Measurements from ENCODE around the gene CXorf49.
"Not testable (repeated sequence)": the region's sequence is repeated elsewhere in the genome, so short reads cannot be mapped to it uniquely, and the experiment has no call there.

Gene CXorf49

GRCh38 chrX:71714064-71714463, 4.0 kb downstream of the CXorf49 start:
- not testable (repeated sequence) for H3K4me3 ChIP-seq (ENCODE audit: insufficient read depth, low read depth, low read length, poor library complexity, severe bottlenecking); H3K27me3 ChIP-seq (replicated peaks; ENCODE audit: control insufficient read depth, insufficient read depth, low read length, poor library complexity, severe bottlenecking); H3K4me1 ChIP-seq (ENCODE audit: control insufficient read depth, insufficient read depth, low read length, poor library complexity, severe bottlenecking); H3K36me3 ChIP-seq (ENCODE audit: control insufficient read depth, insufficient read depth, low read length); DNase-seq; H3K27ac ChIP-seq (ENCODE audit: insufficient read depth, low read length, poor library complexity, severe bottlenecking); H3K9me3 ChIP-seq (ENCODE audit: control insufficient read depth, low read length)

- H3K36me3 ChIP-seq (ENCODE audit: control insufficient read depth, insufficient read depth, low read length); H3K27ac ChIP-seq (ENCODE audit: insufficient read depth, low read length, poor library complexity, severe bottlenecking); H3K9me3 ChIP-seq (ENCODE audit: control insufficient read depth, low read length); H3K27me3 ChIP-seq (replicated peaks; ENCODE audit: control insufficient read depth, insufficient read depth, low read length, poor library complexity, severe bottlenecking); DNase-seq; H3K4me3 ChIP-seq (ENCODE audit: insufficient read depth, low read depth, low read length, poor library complexity, severe bottlenecking); H3K4me1 ChIP-seq (ENCODE audit: control insufficient read depth, insufficient read depth, low read length, poor library complexity, severe bottlenecking): not testable (repeated sequence)
Measured at GRCh38 chrX:71702853-71703252, 15.2 kb downstream of the CXorf49 start.

- not testable (repeated sequence) for H3K36me3 ChIP-seq (ENCODE audit: control insufficient read depth, insufficient read depth, low read length); H3K27ac ChIP-seq (ENCODE audit: insufficient read depth, low read length, poor library complexity, severe bottlenecking); H3K9me3 ChIP-seq (ENCODE audit: control insufficient read depth, low read length); H3K4me3 ChIP-seq (ENCODE audit: insufficient read depth, low read depth, low read length, poor library complexity, severe bottlenecking); H3K4me1 ChIP-seq (ENCODE audit: control insufficient read depth, insufficient read depth, low read length, poor library complexity, severe bottlenecking); DNase-seq; H3K27me3 ChIP-seq (replicated peaks; ENCODE audit: control insufficient read depth, insufficient read depth, low read length, poor library complexity, severe bottlenecking)
Measured at GRCh38 chrX:71699023-71699344, 19.1 kb downstream of the CXorf49 start.

GRCh38 chrX:71698299-71699022, 19.6 kb downstream of the CXorf49 start:
- H3K27ac ChIP-seq (ENCODE audit: insufficient read depth, low read length, poor library complexity, severe bottlenecking); H3K27me3 ChIP-seq (replicated peaks; ENCODE audit: control insufficient read depth, insufficient read depth, low read length, poor library complexity, severe bottlenecking); H3K4me1 ChIP-seq (ENCODE audit: control insufficient read depth, insufficient read depth, low read length, poor library complexity, severe bottlenecking); DNase-seq; H3K9me3 ChIP-seq (ENCODE audit: control insufficient read depth, low read length); H3K4me3 ChIP-seq (ENCODE audit: insufficient read depth, low read depth, low read length, poor library complexity, severe bottlenecking); H3K36me3 ChIP-seq (ENCODE audit: control insufficient read depth, insufficient read depth, low read length): not testable (repeated sequence)

- not testable (repeated sequence) for H3K36me3 ChIP-seq (ENCODE audit: control insufficient read depth, insufficient read depth, low read length); DNase-seq
Measured at GRCh38 chrX:71697466-71698298, 20.4 kb downstream of the CXorf49 start.

GRCh38 chrX:71696641-71697465, 21.2 kb downstream of the CXorf49 start:
- H3K4me3 ChIP-seq (ENCODE audit: insufficient read depth, low read depth, low read length, poor library complexity, severe bottlenecking); H3K9me3 ChIP-seq (ENCODE audit: control insufficient read depth, low read length); H3K36me3 ChIP-seq (ENCODE audit: control insufficient read depth, insufficient read depth, low read length); H3K27me3 ChIP-seq (replicated peaks; ENCODE audit: control insufficient read depth, insufficient read depth, low read length, poor library complexity, severe bottlenecking); DNase-seq; H3K27ac ChIP-seq (ENCODE audit: insufficient read depth, low read length, poor library complexity, severe bottlenecking); H3K4me1 ChIP-seq (ENCODE audit: control insufficient read depth, insufficient read depth, low read length, poor library complexity, severe bottlenecking): not testable (repeated sequence)

More at GRCh38 chrX:71697466-71698298, 20.4 kb downstream of the CXorf49 start:
- H3K9me3 ChIP-seq (ENCODE audit: control insufficient read depth, low read length); H3K4me3 ChIP-seq (ENCODE audit: insufficient read depth, low read depth, low read length, poor library complexity, severe bottlenecking); H3K27ac ChIP-seq (ENCODE audit: insufficient read depth, low read length, poor library complexity, severe bottlenecking); H3K4me1 ChIP-seq (ENCODE audit: control insufficient read depth, insufficient read depth, low read length, poor library complexity, severe bottlenecking); H3K27me3 ChIP-seq (replicated peaks; ENCODE audit: control insufficient read depth, insufficient read depth, low read length, poor library complexity, severe bottlenecking): not testable (repeated sequence)

- H3K36me3 ChIP-seq (ENCODE audit: control insufficient read depth, insufficient read depth, low read length): no peaks in the 10 kb centered on the region
- H3K27me3 ChIP-seq (replicated peaks; ENCODE audit: control insufficient read depth, insufficient read depth, low read length, poor library complexity, severe bottlenecking): no peaks in the 10 kb centered on the region
- no peaks in the 10 kb centered on the region for H3K4me1 ChIP-seq (ENCODE audit: control insufficient read depth, insufficient read depth, low read length, poor library complexity, severe bottlenecking)
- no peak overlapping the region for H3K4me3 ChIP-seq (ENCODE audit: insufficient read depth, low read depth, low read length, poor library complexity, severe bottlenecking)
- DNase-seq: no peak
- no peaks in the 10 kb centered on the region for H3K9me3 ChIP-seq (ENCODE audit: control insufficient read depth, low read length)
- no peak overlapping the region for H3K27ac ChIP-seq (ENCODE audit: insufficient read depth, low read length, poor library complexity, severe bottlenecking)
Measured at GRCh38 chrX:71679575-71680207, 38.4 kb downstream of the CXorf49 start.

GRCh38 chrX:71677195-71677594, 40.9 kb downstream of the CXorf49 start:
- H3K27me3 ChIP-seq (replicated peaks; ENCODE audit: control insufficient read depth, insufficient read depth, low read length, poor library complexity, severe bottlenecking); H3K4me3 ChIP-seq (ENCODE audit: insufficient read depth, low read depth, low read length, poor library complexity, severe bottlenecking); DNase-seq; H3K27ac ChIP-seq (ENCODE audit: insufficient read depth, low read length, poor library complexity, severe bottlenecking); H3K4me1 ChIP-seq (ENCODE audit: control insufficient read depth, insufficient read depth, low read length, poor library complexity, severe bottlenecking); H3K9me3 ChIP-seq (ENCODE audit: control insufficient read depth, low read length); H3K36me3 ChIP-seq (ENCODE audit: control insufficient read depth, insufficient read depth, low read length): not testable (repeated sequence)

GRCh38 chrX:71676068-71676795, 41.9 kb downstream of the CXorf49 start:
- not testable (repeated sequence) for H3K36me3 ChIP-seq (ENCODE audit: control insufficient read depth, insufficient read depth, low read length); H3K4me3 ChIP-seq (ENCODE audit: insufficient read depth, low read depth, low read length, poor library complexity, severe bottlenecking); DNase-seq; H3K27me3 ChIP-seq (replicated peaks; ENCODE audit: control insufficient read depth, insufficient read depth, low read length, poor library complexity, severe bottlenecking); H3K27ac ChIP-seq (ENCODE audit: insufficient read depth, low read length, poor library complexity, severe bottlenecking); H3K9me3 ChIP-seq (ENCODE audit: control insufficient read depth, low read length); H3K4me1 ChIP-seq (ENCODE audit: control insufficient read depth, insufficient read depth, low read length, poor library complexity, severe bottlenecking)
